NCI-H2029 (cell line): ENCODE results near the gene SLC28A1.
"Not testable (repeated sequence)": the region's sequence is repeated elsewhere in the genome, so short reads cannot be mapped to it uniquely, and the experiment has no call there.

Experiments used
- DNase-seq: peaks from one replicate; lab custom pipeline; 2025; lab: John Stamatoyannopoulos, UW

The SLC28A1 gene

DNA sequence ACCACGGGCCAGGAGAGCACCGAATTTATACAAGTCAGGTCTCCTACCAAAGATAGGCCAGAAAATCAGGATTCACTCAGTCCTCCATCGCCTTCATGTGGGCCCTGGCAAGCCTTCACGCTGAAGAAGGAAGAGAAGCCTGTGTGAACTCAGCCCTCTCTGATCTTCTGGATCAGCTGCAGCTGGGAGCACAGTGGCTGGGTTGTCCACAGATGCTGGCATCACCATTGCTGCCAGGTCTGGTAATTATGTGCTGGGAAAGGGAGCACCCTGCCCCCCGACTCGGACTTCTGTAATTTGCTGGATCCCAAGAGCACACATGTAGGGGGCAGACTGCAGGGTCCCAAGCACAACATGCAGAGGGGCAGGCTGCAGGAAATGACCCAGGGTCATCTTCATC lies 84.8 kb downstream of the SLC28A1 start:
- no peak for DNase-seq

DNA sequence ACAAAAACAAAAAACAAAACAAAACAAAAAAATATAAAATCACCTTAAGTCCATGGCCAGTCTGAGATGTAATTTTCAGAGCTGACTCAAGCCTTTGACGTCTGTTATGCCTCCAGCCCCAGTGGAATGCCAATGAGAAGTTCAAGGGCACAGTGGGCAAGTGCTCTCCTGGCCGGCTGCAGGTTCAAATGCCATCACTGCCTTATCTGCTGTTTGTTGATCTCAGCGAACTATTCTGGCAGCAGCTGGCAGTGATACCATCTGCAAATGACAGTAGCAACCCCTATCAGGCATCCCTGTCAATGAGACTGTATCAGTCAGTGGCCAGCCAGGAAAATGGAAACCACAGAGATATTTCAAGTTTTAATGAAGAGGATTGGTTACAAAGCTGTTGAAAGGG lies 86.4 kb downstream of the SLC28A1 start:
- no peak for DNase-seq

DNA sequence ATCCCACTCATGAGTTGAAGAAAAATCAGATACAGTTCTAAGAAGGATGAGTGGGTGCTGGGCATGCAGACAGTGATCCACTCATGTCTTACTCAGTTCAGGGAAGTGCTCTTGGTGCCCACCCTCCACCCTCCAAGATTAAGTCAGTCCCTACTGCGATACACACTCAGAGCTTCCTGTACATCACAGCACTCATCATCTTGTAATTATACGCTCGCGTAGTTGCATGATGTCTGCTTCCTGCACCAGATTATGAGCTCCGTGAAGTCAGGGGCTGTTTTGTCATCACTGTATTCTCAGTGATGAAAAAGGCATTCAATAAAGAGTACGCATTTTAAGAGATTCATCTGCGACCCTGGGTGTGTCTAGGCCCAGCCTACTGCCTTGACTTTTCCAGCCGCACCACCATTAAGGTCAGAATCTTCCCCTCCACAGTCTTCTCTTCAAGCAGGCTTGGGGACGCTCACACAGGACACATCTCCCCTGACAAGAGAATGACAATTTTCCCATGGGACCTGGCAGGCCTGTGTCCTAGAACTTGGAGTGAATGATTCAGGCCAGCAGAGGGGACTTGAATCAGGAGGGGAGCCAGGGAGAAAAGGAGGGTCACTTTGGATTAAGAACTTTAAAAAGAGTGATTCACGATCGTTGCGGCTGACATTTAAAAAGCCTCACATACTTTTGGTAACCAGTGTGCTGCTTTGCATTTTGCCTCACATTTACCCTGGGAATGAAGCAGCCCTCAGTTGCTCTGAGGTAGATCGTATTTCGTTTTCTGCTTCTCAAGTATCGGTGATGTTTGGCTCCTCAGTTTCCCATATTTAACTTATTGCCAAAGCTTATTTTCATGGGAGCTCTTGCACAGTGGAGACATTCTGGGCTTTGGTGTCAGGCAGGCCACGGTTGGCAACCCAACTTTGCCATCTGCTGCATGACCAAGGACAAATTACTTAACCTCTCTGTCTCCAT lies 89.3 kb downstream of the SLC28A1 start:
- DNase-seq = no peak

DNA sequence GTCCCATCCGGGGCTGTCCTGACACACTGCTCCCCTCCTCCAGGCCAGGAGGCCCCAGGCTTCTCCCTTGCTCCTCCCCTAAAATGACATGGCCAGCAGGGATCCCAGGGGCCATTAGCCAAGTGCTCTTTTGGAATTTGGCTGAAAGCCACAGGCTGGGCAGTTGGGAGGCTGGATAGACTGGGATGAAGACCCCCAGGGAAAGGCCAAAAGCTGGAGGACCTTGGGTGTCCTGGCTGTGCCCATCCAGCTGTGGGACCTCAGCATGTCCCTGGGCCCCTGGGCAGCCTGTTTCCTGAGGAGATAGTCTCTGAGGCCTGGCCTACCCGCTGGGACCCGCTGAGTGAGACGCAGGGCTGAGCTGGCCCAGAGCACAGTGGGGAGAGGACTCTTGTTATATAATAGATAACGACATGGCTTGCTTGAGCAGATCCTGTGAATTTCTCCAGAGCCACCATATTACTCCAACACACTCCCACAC lies 91.4 kb downstream of the SLC28A1 start:
- no peak for DNase-seq

DNA sequence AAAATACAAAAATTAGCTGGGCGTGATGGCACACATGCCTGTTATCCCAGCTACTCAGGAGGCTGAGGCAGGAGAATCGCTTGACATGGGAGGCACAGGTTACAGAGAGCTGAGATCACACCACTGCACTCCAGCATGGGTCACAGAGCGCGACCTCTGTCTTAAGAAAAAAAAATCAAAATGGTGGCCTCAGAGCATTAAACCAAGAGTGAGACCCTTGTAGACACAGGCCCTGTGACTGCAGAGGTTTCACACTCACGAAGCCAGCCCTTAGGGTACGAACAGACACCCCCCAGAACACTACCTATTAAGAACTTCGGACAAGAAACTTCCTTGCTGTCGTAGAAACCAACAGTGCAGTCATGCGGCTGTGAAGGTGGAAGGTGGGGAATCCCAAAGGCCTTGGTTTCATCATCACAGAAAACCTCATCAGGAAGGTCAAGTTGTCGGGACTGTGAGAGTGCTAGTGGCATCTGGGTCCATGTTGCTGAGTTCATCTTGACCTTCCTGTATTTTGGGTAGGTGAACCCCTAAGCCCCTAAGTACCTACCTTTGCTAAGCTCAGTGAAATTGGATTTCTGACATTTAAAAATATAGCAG lies 92.4 kb downstream of the SLC28A1 start:
- no peak for DNase-seq

DNA sequence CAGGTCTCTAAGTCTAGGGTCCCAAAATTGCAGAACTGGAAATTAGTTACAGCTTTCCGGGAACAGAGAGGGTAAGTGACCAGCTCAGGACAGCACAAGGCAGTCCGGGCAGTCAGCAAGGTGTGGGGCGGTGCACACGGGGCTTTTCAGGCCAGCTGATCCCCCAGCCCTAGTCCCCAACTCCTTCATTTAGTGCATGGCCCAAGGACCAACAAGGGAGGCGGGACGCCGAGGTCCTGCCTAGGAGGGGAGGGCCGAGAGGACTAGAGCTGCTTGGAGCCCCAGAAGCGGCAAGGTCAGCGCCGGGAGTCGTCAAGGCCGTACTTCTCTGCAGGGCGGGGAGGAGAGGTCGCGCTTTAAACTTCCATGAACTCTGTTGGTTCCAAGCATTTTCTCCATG lies 95.2 kb downstream of the SLC28A1 start:
- no peak for DNase-seq

DNA sequence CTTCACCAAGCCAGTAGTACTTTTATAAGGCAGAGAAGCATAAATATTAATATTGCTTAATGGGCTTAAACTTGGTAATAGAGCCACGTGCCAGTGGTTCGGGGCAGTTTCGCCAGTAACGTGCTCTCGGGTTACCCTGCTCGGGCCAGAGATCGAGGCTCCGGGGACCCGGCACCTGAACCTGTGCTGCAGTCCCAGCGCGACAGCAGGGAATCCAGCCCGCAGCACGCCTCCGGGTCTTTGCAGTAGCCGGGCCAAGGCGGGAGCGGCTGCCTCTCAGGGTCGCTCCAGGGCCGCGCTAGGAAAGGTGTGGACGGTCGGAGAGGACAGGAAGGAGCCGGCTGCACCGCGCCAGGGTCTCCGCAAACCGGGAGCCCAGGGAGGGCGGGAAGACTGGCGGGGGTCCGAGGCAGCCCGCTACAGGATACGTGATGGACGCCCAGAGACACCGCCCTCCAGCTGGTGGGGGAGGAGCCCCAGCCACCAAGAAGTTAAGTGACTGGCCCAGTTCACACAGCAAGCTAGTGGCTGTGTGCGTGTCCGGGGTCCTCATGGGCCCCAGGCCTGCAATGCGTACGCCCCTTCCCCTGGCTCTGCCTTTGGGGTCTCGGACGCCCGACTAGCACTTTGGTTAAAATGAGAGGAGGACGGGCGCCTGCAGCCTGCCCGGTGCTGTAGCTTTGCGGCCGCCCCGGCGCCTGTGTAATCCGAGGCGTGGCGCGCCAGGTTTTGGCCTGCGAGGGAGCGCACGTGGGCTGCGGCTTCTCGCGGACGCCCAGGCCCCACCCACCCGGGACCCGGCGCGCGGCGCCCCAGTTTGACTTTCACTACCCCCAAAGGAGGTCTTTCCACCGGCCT lies 96.0 kb downstream of the SLC28A1 start:
- DNase-seq = peak; percentile 65

DNA sequence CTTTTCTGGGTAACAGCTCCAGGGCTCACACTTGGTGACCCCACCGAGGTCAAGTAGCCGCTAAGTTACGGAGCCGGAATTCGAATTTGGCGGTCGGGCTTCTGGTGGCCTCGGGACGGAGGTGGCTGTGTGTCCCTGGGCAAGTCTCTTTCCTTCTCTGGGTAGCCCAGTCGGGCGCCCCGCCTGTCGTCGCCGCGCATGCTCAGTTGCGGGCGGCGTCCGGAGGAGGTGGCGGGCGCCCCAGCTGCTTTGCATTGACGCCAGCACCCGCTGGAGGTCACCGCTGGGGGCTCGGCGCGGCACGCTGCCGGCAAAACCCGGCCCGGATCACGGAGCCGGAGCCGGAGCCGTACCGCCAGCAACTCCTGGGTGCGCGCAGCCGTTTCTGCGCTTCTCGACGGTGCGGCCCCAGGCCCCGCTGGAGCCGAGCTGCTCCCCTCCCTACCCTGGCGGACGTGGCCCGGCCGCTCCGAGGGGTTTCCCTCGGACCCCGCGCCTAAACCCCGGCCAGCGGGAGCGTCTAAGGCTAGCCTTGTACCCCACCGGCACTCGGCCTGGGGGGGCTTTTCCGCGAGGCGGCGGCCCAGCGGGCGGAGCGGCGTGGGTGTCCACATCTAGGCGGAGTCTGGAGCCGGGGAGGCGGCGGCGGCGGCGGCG lies 96.7 kb downstream of the SLC28A1 start:
- peak; percentile 77 for DNase-seq

DNA sequence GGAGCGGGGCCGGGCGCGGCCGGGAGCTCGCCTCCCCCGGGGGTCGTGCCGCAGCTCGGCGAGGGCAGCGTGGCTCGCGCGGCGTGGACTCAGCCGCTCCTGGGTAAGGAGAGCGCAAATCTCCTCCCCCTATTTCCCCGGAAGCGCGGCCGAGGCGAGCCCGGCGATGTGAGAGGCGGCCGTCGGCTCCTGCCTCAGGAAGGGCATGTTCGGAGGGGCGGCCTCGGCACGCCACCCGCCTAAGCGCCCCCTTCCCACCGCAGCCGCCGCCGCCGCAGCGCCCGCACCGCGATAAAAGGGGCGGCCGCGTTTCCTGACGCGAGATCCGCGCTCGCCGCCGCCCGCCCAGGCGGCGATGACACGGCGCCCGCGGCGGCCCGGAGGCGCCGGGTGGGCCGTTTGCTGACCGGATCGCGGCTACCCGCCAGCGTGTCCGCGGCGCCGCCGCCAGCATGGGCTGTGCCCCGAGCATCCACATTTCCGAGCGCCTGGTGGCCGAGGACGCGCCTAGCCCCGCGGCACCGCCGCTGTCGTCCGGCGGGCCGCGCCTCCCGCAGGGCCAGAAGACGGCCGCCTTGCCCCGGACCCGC lies 97.3 kb downstream of the SLC28A1 start, which contains the start of gene PDE8A:
Gene PDE8A, plus strand, starts transcription at position 146 of the 590 bp plus-strand sequence. Its CDS starts 307 bp downstream, at position 453.
- no peak for DNase-seq

DNA sequence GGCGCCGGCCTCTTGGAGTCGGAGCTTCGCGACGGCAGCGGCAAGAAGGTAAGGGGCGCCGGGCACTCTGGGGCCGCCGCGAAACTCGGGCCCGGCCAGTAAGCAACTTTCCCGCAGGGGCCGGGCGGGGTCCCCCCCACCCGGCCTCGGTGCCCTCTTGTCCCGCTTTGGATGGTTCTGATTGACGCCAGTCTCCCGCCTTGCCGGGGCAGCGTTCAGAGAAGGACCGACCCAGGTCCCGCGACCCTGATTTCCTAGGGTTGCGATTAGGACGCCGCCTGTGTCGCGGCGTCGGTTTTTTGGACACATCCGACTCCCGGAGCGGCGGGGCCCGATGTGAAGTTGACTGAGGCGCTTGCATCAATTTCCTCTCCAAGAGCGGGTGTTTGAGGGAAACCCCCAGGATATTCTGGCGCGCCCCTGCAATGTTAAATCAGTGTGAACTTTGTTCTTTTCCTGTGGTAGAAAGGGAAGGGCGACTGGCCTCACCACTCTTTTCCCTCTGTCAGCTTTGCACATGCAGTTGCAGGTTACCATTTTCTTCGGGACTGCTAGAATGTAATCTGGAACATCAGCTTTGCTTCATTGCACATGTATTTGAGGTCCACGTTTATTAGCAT lies 97.9 kb downstream of the SLC28A1 start:
- no peak for DNase-seq

DNA sequence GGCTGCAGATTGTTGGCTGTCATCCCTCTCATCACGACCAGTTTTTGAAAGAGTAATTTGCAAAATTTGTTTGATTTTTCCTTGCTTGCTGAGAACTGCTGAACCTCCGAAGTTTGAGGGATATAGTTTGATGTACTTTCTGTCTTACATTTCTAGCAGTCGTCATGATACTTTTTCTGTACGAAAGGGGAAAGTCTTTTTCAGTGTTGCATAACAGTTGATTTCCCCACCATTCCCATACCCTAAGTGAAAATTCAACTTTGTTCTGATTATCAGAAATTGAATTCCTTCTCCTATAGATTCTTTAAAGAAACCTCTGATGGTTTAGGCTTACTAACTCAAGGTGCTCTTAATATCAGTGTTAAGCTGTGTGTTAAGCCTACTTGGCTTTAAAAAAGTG lies 98.8 kb downstream of the SLC28A1 start:
- DNase-seq = no peak

DNA sequence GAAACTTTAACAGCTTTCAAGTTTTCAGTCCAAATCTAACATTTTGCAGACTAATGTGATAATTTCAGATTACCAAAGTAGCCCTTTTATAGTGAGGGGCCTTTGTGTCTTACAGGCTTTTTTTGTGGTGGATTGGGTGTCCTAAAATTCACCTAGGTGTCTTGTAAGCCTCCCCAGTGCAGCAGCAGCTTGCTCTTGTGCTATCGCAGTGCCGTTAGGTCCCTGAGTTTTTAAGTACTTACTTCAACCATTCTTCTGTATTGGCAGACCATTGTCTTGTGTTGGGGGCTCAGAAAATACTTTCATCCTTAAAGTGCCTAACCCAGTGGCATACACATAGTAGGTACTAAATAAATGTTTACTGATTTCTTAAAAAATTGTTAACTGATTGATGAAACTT lies 99.2 kb downstream of the SLC28A1 start:
- no peak for DNase-seq

DNA sequence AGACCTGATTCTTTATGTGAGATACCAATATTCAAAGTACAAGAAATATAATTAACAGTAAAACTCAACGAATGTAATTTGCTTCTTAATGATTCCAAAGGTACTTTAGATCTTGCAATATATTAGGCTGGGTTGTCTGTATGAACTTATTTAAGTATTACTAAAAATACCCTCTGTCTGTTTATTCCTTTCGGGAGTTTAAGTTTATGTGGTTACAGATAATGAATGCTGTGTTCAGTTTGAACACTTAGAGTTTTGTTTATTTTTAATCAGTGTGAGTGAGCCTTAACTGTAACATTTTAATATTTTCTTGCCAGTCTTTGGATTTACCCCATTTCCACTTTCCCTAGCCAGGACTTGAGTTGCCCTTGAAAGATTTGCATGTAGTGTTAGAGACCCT lies 100.7 kb downstream of the SLC28A1 start:
- no peak for DNase-seq

DNA sequence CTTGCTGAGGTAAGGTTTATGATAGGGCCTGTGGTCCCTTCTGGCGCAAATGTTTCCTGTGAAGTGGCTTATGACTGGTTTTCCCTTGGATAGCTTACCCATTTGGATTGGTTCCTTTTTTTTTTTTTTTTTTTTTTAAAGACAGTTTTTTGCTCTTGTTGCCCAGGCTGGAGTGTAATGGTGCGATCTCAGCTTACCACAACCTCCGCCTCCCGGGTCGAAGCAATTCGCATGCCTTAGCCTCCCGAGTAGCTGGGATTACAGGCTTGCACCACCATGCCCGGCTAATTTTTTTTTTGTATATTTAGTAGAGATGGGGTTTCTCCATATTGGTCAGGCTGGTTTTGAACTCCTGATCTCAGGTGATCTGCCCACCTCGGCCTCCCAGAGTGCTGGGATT lies 102.9 kb downstream of the SLC28A1 start:
- DNase-seq = not testable (repeated sequence)

DNA sequence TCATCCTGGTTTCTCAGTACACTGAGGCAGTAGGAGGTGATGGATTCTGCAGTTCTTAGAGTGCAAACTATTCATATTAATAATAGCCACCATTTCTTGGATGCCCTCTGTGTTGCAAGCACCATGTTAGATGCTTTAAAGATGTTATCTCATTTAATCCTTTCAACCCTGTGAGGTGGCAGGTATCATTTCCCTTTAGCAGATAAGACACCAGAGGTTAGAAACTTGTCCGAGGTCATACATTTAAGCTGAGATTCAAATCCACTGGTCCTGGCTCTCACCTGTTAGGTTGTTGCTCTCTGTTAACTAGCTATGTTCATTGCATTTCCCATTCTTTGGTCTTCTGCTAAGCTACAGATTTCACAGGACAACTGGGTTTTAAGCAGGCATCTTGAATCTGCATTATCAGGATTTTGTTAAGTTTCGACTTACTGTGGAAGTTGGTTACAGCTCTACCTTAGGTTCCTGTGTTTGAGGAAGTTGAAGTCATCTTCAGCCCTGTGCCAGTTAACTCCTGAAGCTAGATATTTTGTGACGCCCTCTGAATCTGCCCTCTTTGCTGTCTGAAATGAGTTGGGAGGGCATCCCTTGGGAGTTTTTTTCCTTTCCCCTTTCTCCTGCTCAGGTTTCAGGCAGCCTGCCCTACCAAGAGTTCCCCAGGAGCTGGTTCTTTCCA lies 103.6 kb downstream of the SLC28A1 start:
- no peak for DNase-seq

DNA sequence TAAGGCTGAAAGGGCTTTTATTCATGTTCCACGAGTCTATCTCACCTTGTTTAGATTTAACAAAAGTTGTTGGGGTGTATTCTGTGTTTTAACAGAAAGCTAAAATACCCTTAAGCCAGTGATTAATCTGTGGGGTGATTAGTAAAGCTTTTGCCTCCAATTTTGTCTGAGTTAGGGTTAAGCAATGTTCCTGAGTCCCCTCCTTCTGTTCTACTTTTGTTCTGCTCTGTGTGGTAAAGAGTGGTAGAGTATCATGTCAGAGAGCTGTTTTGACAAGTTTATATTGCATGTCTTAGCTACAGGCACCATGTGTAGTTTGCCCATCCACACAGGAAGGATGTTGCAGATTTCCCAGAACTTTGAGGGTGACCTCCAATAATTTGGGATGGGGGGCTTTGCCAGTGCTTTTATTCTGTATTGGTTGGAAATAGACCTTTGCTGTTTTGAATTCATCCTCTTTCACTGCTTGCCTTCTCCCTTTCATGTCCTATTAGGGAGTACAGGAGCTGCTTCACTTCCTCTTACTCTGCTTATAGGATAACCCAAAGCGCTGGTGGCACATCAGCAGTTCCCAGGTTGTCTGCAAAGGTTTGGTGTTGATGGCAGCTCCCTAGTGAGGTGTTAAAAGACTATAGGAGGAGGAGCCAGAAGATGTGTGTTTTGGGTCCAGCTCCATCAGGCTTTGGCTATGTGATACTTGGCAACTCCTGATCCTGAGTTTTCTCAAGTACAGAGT lies 104.6 kb downstream of the SLC28A1 start:
- DNase-seq = no peak

DNA sequence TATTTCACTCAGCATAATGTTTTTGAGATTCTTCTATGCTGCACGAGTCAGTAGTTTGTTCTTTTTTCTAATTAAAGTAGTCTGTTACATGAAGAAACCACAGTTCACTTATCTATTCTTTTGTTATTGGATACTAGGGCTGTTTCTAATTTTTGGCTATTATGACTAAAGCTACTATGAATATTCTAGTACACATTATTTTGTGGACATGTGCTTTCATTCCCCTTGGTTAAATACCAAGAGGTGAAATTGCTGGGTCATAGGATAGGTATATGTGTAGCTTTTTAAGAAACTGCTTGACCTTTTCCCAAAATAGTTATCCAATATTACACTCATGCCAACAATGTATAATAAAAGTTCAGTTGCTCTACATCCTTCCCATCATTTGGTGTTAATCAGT lies 106.0 kb downstream of the SLC28A1 start:
- no peak for DNase-seq

DNA sequence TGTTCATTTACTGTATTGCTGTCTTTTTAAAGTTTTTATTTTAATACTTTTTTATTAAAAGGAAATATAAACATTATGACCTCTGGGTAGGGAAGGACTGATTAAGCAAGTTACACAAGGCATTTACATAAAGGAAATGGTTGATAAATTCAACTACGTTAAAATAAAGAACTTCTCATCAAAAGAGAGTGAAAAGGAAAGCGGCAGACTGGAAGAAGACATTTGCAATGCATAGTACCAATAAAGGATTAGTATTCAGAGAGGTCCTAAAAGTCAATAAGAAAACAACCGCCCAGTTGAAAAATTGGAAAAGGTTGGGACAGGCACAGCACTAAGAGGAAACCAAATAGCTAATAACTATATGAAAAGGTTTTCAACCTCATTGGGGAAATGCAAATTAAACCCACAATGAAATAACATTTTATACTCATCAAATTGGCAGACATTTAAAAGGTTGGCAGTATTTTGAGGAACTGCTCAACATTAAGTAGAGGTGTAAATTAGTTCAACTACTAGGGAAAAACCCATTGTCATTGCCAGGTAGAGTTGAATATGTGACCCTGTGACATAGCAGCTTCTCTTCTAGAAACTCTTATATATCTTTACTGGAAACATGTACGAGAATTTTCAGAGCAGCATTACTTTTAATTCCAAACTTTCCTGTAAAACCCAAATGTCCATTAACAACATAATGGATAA lies 106.7 kb downstream of the SLC28A1 start:
- DNase-seq = no peak
